GM19467 (cell line): ENCODE results near the gene TLN1.

ENCODE experiments used
- ATAC-seq: cut with Tn5 transposase; IDR thresholded peaks from one replicate; pipeline ENCODE4 v1.9.1; 2021; ENCODE audit warnings: mild to moderate bottlenecking, moderate library complexity; ENCODE audit not compliant: unreplicated experiment

Gene TLN1

GRCh38 chr9:35650341-35651158 lies 81.4 kb downstream of the TLN1 start, which contains the start of gene SIT1:
Gene SIT1 (minus strand): TSS chr9:35650931. CDS start chr9:35650853, 78 bp downstream.
- ATAC-seq: no peak

DNA sequence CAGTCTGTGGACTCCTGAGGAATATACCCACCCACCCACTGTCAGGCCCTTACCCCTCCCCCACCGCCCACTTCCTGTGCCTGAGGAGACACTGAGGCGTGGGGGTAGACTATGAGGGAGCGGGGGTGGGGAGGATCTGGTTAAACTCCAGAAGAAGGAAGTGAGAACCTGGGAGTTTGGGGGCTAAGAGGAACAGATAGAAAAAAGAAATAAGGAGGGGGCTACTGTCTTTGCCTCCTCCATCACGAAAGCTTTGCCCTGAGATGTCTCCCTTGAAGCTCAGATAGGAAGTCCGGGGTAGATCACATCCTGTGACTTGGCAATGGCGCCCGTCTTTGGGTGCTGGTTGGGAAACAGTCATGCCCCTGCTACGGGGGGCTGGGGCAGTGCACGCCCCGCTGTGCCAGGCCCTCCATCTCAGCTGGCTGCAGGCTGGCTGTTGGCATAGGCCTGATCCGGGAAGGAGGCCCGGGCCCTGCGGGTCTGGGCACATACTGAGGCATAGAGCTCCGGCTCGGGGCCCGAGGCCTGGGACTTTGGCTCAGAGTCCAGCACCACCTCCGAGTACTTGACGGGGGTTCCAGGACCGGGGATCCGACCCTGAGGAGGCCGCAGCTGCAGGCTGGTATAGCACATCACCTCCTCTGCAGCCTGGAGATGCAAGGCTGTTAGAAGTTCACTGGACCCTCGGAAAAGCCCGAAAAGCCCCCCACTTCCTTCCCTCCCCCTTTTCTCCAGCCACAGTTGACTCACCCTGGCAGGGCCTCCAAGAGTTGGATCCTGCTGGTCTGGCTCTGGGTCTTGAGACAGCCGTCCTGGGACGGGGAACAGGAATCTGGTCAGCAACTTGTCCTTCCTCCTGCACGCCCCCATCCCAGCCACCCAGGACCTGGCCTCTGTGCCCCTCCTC lies 82.3 kb downstream of the TLN1 start:
- no peak for ATAC-seq
